GM06990 (cell line): ENCODE measurements around the gene DNAH5.
A peak's percentile ranks its signal among the peaks of the same experiment; 100 is the strongest.

Source experiments
- DNase-seq: peaks from one replicate; pipeline ENCODE4 v3.0.0-alpha.2; 2011; ENCODE audit not compliant: insufficient read length; ENCODE audit errors: extremely low read depth
- H3K27me3 ChIP-seq: replicated peaks from 2 replicates; pipeline ENCODE4 v1.6.0; 2011; ENCODE audit warnings: low read length; ENCODE audit not compliant: control insufficient read depth, insufficient read depth
- H3K36me3 ChIP-seq: 2 replicates; pipeline ENCODE4 v1.5.1; 2011; ENCODE audit warnings: low read length; ENCODE audit not compliant: control insufficient read depth, insufficient read depth
- H3K4me3 ChIP-seq: replicated peaks from 2 replicates; pipeline ENCODE4 v1.5.1; 2011; ENCODE audit warnings: low read depth, mild to moderate bottlenecking, control low read depth, low read length
- CTCF ChIP-seq: IDR thresholded peaks from 2 replicates; pipeline ENCODE4 v1.5.1; 2011; ENCODE audit warnings: low read length, control low read depth, mild to moderate bottlenecking, inconsistent platforms; ENCODE audit not compliant: insufficient read depth, poor library complexity, severe bottlenecking

The DNAH5 gene

GRCh38 chr5:13975246-13975645 lies 30.8 kb upstream of the DNAH5 start:
- H3K36me3 ChIP-seq = no peaks in the 10 kb centered on the region
- no peak for DNase-seq
- H3K27me3 ChIP-seq = no peaks in the 10 kb centered on the region; the same call in none of the 2 replicates
- no peak overlapping the region for H3K4me3 ChIP-seq
- no peak for TF ChIP-seq CTCF

GRCh38 chr5:13973724-13974123 lies 29.2 kb upstream of the DNAH5 start:
- no peak for TF ChIP-seq CTCF
- H3K36me3 ChIP-seq = no peaks in the 10 kb centered on the region
- H3K4me3 ChIP-seq = no peak overlapping the region
- no peaks in the 10 kb centered on the region; the same call in 1 of the 2 replicates for H3K27me3 ChIP-seq
- no peak for DNase-seq

- DNase-seq = no peak
- no peak overlapping the region for H3K4me3 ChIP-seq
Observed at GRCh38 chr5:13972029-13972428, 27.5 kb upstream of the DNAH5 start.

GRCh38 chr5:13957032-13957645 lies 12.7 kb upstream of the DNAH5 start:
- Histone ChIP-seq H3K27me3 (no peaks in the 10 kb centered on the region), H3K36me3 (no peaks in the 10 kb centered on the region), H3K4me3 (no peak overlapping the region)
- no peak for DNase-seq
- TF ChIP-seq CTCF = peak; percentile 45

More at GRCh38 chr5:13972029-13972428, 27.5 kb upstream of the DNAH5 start:
- no peak for TF ChIP-seq CTCF
- Histone ChIP-seq H3K27me3 (no peaks in the 10 kb centered on the region; the same call in 1 of the 2 replicates), H3K36me3 (no peaks in the 10 kb centered on the region)

GRCh38 chr5:13956471-13956870 lies 12.0 kb upstream of the DNAH5 start:
- H3K27me3 ChIP-seq = no peaks in the 10 kb centered on the region
- TF ChIP-seq CTCF = no peak
- H3K4me3 ChIP-seq = no peak overlapping the region
- no peak for DNase-seq
- no peaks in the 10 kb centered on the region for H3K36me3 ChIP-seq

- no peak for TF ChIP-seq CTCF
- H3K27me3 ChIP-seq = no peaks in the 10 kb centered on the region
- DNase-seq = no peak
Observed at GRCh38 chr5:13955896-13956295, 11.4 kb upstream of the DNAH5 start.

More at GRCh38 chr5:13955896-13956295, 11.4 kb upstream of the DNAH5 start:
- no peak overlapping the region for H3K4me3 ChIP-seq
- H3K36me3 ChIP-seq = no peaks in the 10 kb centered on the region
